Mesothelial cell of epicardium (in vitro differentiated cells): Measurements from ENCODE around the gene IER2. TPM values are rescaled to one million over a fixed set of nuclear protein-coding genes. Genes with fewer than 3 reads are reported as not detected.

Experiments used
- DNase-seq, 2 experiments: peaks; one replicate each; pipeline ENCODE4 v3.0.0; 2021; ENCODE audit warnings: low spot score in 2 of 2; ENCODE audit not compliant: unreplicated experiment in 2 of 2
- H3K27ac Mint-ChIP-seq: 2 replicates; pipeline ENCODE4 v1.8.0; 2021; ENCODE audit warnings: mixed read lengths
- H3K27me3 Mint-ChIP-seq: 2 replicates; pipeline ENCODE4 v1.8.0; 2021; ENCODE audit warnings: low read depth, mixed read lengths
- H3K36me3 Mint-ChIP-seq: 2 replicates; pipeline ENCODE4 v1.8.0; 2021; ENCODE audit warnings: mixed read lengths
- H3K4me1 Mint-ChIP-seq: 2 replicates; pipeline ENCODE4 v1.8.0; 2021; ENCODE audit warnings: mixed read lengths
- H3K4me3 Mint-ChIP-seq: 2 replicates; pipeline ENCODE4 v1.8.0; 2021; ENCODE audit warnings: mild to moderate bottlenecking, moderate library complexity, mixed read lengths
- H3K9me3 Mint-ChIP-seq: 2 replicates; pipeline ENCODE4 v1.8.0; 2021; ENCODE audit warnings: mixed read lengths
- CTCF ChIP-seq: fragments of 200-600 bp; sonication (generic); IDR thresholded peaks from one replicate; pipeline ENCODE4 v1.5.0; 2021; ENCODE audit warnings: antibody characterized with exemption; ENCODE audit not compliant: unreplicated experiment
- total RNA-seq: library from RNA; stranded (reverse); gene quantifications from 3 replicates; pipeline ENCODE4 v1.2.1, GENCODE V29; 2021

Gene IER2
- total RNA-seq, 1 donor from 2014 or later = 282 TPM

DNA sequence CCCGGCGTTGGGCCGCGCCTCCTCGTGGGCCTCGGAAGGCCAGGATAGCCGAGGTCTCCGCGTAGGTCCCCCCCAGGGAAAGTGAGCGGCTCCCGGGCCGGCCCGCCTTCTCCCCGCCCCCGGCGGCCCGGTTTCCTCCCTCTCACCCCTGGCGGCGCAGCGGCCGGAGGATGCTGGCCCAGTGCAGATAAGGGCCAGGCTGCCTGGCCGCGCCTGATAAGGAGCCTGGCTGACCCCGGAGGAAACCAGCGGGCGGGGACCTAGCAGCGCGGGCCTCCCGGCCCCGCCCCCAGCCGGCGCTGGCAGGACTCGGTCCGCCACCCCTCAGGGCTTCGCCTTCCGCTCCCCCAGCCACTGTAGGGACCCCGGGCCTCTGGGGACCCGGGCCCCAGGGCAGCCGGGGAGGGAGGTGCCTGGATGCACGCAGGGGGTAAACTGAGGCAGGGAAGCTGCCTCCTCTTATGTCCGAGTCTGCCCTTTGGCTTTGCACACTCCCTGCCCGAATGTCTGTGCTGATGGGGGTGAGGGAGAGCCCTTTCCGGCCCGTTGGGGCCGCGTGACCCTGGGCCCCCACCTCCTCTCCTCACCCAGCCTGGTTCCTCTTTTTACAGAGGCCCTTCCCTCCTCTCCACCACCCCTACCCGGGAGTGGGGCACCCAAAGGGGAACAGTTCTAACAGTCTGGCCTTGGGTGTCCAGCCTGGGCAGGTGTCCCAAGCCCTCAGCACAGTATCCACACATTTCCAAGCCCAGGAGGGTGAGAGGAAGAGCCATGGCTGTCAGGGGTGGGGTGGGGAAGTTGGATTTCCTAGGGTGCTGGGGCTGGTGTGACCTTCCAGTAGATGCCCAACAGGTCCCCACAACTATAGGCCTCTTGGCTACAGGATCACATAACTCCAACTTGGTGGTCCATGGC lies 47.3 kb upstream of the IER2 start, which contains the start of gene LYL1:
LYL1 (minus strand) TSS at position 193 of the 915 bp plus-strand sequence. CDS start 1,687 bp downstream, outside the sequence.
- Mint-ChIP-seq H3K36me3 (peaks cover 6% of the 10 kb centered on the region), H3K4me1 (peaks cover 12% of the 10 kb centered on the region), H3K9me3 (no peaks in the 10 kb centered on the region), H3K4me3 (peak within 1 kb of the TSS; percentile 41), H3K27me3 (peaks cover 41% of the 10 kb centered on the region), H3K27ac (no peak within 1 kb of the TSS)
- TF ChIP-seq CTCF = no peak
- DNase-seq = no peak

DNA sequence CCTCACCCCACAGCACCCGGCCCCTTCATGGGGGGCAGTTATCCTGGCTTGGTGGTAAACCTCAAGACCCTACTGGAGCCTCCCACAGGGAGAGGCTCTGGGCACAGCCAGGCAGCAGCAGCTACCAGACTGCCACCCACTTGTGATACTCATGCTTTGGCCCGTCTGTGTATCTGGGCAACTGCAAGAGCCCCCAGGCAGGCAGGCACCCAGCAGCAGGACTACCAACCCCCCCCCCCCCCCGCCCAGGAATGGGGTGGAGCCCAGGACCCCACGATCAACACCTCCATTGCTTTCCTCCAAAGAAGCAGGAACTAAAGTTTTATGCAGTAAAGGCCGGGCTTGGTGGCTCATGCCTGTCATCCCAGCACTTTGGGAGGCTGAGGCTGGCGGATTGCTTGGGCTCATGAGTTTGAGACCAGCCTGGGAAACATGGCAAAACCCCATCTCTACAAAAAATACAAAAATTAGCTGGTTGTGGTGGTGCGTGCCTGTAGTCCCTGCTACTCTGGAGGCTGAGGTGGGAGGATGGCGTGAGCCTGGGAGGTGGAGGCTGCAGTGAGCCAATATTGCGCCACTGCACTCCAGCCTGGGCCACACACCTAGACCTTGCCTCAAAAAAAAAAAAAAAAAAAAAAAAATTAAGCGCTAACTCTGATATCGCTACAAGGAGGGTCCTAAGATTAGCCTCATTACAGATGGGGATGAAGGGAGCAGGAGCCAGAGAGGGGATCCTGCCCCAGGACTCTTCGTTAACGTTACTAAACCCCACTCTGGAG lies 46.4 kb upstream of the IER2 start:
- no peak for DNase-seq
- H3K4me3 Mint-ChIP-seq = peak overlapping the region; percentile 28
- H3K36me3 Mint-ChIP-seq = peaks cover 6% of the 10 kb centered on the region
- no peak overlapping the region for H3K27ac Mint-ChIP-seq
- peaks cover 6% of the 10 kb centered on the region for H3K4me1 Mint-ChIP-seq
- no peaks in the 10 kb centered on the region for H3K9me3 Mint-ChIP-seq
- H3K27me3 Mint-ChIP-seq = peaks cover 34% of the 10 kb centered on the region
- TF ChIP-seq CTCF = no peak

DNA sequence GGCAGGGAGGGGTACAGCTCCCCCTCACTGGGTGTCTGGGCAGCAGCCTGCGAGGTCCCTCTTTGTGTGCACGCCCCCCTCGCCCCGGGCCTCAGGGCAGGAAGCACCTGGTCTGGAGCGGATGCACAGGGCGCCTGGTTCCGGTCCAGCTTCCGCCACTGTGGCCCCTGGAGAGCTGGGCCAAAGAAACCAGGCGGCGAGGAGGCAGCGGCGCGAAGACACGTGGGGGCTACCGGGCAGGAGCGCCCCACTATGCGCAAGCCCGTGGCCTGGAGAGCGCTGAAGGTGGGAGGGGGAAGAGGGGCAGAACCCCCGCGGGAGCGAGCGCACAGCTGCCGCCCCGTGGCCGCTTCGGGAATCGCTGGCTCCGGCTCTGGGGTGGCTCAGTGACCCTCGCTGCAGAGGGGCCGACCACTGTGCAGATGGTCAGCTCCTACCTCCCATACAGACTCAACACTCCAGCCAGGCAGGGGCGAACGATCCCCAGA lies 45.8 kb upstream of the IER2 start:
- DNase-seq = no peak
- no peaks in the 10 kb centered on the region for H3K9me3 Mint-ChIP-seq
- H3K36me3 Mint-ChIP-seq = peaks cover 6% of the 10 kb centered on the region
- peak; percentile 60 for TF ChIP-seq CTCF
- H3K4me3 Mint-ChIP-seq = no peak overlapping the region
- peaks cover 4% of the 10 kb centered on the region for H3K4me1 Mint-ChIP-seq
- no peak overlapping the region for H3K27ac Mint-ChIP-seq
- H3K27me3 Mint-ChIP-seq = peaks cover 30% of the 10 kb centered on the region

DNA sequence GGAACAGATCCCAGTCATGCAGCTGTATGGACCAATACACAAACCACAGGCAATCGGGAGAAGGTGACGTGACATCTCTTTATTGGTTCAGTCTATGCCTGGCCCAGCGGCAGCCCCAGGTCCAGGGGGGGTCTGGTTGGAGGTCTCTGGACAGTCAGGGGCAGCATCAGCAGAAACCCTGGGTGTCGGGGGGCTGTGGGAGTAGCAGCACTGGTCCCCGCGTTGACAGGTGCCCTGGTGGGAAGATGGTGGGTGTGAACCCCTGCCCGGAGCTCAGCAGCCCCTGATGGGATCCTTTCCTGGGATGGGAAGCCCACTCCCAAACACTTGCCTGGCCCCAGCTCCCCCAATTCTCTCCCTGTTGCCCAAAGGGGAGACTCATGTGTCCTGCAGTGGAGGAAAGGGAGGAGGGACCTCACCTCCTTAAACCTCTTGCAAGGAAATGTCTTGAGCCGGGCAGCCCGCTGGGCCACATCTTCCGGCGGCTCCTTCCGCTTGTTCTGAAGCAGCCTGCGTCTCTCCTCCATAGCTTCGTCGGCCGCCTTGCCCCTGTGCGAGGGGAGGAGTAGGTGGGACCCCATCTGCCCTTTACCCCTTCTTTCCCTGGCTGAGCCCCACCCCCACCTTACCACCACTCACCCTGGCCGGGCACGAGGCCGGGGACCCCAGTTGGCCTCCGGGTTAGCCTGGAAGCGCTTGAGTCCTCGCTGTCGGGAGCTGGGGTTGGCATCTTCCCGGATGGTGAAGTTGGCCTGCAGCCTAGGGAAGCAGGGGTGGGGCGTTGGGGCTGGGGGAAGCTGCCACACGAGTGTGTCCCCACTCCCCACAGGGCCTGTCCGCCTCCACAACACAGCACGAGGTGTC lies 45.1 kb upstream of the IER2 start:
- peaks cover 4% of the 10 kb centered on the region for H3K4me1 Mint-ChIP-seq
- peaks cover 24% of the 10 kb centered on the region for H3K27me3 Mint-ChIP-seq
- H3K27ac Mint-ChIP-seq = no peak overlapping the region
- H3K4me3 Mint-ChIP-seq = no peak overlapping the region
- peaks cover 6% of the 10 kb centered on the region for H3K36me3 Mint-ChIP-seq
- DNase-seq = no peak
- H3K9me3 Mint-ChIP-seq = no peaks in the 10 kb centered on the region
- TF ChIP-seq CTCF = no peak
